HG03095 (cell line): ENCODE data around the gene TAGLN.

ENCODE experiments used
- ATAC-seq: cut with Tn5 transposase; IDR thresholded peaks from one replicate; pipeline ENCODE4 v1.9.1; 2021; ENCODE audit warnings: moderate library complexity; ENCODE audit not compliant: unreplicated experiment

Gene TAGLN

GRCh38 chr11:117199053-117199915 is at the start of gene TAGLN:
TAGLN (plus strand) TSS chr11:117199370; CDS start chr11:117203014, 3,644 bp downstream.
- ATAC-seq, result no peak

DNA sequence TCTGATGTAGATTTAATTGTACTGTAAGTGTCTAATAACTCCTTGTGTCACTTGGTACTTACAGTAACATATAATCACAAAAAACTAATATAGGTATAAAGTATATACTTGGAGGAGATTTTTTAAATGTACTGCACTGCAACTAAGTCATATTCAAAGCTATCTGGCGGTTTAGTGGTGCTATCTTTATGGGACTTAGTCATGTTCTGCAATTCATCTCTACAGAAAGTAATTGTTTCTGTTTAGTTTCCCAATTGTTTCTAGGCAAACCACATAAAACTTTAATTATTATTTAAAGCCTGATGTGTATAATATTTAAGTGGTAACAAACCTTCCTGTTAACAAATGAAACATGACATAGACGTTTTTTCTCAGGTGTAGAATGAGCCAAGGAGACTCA is 47.1 kb upstream of the TAGLN start:
- no peak for ATAC-seq

- ATAC-seq, result no peak
Measured at GRCh38 chr11:117154468-117154867, 44.7 kb upstream of the TAGLN start.

DNA sequence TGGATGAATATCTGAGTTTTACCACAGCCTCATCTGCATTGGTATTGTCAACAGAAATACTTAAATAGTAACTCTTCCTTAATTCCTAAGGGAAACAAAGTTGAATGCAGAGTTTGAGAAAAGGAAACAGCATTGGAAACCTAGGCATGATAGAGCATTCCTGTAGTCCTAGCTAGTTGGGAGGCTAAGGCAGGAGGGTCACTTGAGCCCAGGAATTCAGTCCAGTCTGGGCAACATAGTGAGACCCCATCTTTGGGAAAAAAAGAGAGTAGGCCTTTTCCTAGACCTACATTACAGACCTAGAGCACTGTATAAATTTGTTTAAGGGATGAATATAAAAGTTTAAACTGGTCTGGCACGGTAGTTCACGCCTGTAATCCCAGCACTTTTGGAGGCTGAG is 41.7 kb upstream of the TAGLN start:
- ATAC-seq, result no peak

DNA sequence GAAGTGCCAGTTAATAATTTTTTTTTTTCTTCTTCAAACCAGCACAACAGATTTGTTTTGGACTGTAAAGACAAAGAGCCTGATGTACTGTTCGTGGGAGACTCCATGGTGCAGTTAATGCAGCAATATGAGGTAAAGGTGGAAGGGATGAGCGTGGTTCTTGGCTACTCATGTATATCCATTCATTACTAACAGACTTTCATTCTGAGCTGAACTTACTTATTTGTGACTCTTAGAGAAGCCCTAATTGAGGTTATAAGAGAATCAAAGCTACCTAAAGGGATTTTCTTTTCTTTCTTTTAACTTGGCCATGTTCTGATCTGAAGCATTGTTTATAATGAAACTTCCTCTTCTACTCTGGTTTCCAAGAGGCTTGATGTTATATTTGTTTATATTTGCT is 39.3 kb upstream of the TAGLN start:
- no peak for ATAC-seq

GRCh38 chr11:117160826-117161225 is 38.3 kb upstream of the TAGLN start:
- ATAC-seq, result no peak

GRCh38 chr11:117166491-117166890 is 32.7 kb upstream of the TAGLN start:
- no peak for ATAC-seq

DNA sequence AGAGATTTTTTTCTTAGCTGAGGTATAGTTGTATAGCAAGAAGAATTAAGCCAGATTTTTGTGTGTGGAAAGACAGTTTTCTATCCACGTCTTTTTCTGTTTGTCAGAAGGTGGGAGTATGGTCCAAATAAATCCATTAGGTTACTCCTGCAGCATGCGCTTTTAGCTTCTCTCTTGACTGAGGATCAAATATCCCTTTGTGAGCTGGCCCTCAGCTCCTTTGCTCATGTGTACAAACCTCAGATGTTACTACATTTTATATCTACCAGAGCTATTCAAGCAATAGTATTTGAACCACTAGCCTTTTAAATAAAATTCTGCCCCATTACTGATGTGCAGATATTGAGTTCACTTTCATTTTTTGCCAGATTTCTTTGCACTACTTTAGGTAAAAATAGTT is 29.4 kb upstream of the TAGLN start:
- ATAC-seq, result no peak

DNA sequence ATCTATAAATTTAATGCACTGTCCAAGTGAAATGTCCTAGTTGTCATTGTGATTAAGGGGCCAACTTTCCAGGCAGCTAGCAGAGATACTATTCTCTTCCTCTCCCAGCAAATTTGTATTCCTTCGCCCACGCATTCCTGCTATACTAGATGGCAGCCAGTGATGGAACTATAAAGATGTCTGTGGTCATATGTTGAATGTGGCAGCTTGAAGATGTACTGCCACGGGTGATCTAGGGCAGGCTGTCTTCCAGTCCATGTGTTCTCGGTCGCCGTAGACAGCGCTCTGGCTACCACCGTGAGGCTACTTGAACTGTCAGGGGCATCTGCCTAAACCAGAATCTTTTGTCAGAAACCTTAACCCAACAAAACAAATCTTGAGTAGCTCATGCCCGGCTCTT is 29.0 kb upstream of the TAGLN start:
- no peak for ATAC-seq

DNA sequence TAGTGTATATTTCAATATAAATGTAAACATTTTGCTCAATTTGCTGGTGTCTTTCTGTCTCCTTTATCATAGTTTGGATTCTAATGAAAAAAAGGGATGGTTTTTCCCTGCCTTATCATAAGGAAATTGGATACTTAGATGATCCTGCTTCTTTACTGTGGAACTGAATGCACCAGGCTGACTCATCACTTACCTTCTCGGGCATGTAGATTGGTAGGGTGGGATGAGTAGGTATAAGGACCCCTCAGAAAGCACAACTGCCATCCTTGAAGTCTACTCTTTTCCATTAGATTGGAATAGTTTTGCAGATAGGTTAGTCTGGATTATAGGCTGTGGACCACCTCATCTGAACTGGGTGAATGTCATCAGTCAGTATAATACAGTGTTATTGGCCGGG is 28.2 kb upstream of the TAGLN start:
- no peak for ATAC-seq

GRCh38 chr11:117171404-117172061 is 27.6 kb upstream of the TAGLN start:
- no peak for ATAC-seq

GRCh38 chr11:117172724-117173421 is 26.3 kb upstream of the TAGLN start:
- no peak for ATAC-seq

DNA sequence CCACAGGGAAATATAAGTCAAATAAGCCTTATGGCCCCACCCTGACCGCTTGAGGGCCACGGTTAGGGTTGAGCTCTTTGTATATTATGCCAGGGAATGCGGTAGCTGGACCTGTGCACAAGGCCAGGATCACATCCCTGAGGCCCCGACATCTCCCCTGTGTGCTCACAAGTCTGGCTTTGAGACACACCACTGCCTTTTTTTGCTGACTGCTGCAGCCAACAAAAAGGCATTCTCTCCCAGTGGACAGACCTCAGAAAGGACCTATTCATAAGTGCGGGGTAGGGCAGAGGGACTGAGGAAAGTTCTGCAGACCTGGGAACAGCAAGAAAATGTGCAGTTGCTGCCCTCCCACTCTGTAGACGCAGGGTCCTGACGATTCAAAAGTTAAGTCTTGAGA is 24.1 kb upstream of the TAGLN start:
- no peak for ATAC-seq

- ATAC-seq, result no peak
Measured at GRCh38 chr11:117175781-117176180, 23.4 kb upstream of the TAGLN start.

- ATAC-seq, result no peak
Measured at GRCh38 chr11:117176186-117176585, 23.0 kb upstream of the TAGLN start.

DNA sequence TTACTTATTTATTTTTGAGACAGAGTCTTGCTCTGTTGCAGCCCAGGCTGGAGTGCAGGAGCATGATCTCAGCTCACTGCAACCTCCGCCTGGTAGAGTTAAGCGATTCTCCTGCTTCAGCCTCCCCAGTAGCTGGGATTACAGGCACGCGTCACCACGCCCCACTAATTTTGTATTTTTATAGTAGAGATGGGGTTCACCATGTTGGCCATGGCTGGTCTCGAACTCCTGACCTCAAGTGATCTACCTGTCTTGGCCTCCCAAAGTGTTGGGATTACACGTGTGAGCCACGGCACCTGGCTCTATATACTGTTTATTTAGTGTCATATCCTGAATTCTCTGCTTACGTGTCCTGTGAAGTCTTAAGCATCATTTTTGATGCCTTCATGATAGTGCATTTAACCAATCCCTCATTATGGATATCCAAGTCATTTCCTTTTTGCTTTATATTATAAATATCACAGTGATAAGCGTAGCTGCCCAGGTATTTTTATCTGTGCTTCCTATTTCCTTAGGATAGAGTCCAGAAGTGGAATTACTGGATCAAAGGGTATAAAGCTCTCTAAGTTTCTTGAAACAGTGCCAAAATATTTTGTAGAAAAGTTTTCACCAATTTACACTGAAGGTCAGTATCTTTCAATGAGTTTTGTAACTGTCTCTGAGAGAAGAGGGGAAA is 21.5 kb upstream of the TAGLN start:
- ATAC-seq, result no peak

DNA sequence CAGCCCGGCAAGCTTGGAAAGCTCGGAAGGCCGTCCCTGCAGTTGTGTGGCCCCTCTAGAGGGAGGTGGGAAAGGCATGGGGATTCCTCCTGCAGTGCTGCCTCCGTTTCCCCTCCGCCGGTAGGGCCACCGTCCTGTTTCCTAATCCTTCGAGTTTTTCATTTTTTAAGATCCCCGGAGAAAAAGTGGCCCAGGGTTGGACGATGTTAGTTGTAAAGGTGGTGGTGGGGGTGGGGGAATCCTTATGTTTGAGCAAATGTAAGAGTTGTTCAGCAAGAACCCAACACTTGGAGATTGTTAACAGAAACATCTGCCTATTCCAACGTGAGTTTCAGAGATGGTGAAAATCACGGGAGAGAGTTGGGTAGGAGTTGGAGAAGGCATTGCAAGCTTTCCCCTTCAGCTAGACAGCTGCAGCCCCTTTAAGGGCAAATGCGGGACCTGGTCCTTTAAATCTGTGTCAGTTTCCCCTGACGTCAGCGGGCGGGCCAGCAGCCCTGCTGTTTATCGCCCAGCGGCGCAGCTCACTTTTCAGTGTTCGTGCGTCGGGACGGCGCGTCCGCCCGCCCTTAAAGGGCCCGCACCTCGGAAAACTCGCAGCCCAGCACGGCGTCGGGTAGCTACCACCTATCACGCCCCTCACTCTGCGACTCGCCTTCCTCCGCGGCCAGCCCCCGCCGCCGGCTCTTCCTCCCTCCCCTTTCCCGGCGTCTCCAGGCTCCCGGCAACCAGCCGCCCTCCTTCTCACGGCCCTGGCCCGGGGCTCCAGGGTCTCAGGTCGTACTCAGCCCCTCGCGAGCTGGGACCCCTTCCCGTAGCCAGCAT is 20.7 kb upstream of the TAGLN start, which contains the start of gene SIDT2:
Gene SIDT2, plus strand, starts transcription at position 534 of the 825 bp plus-strand sequence. CDS start 521 bp downstream, outside the sequence.
- ATAC-seq, result peak; percentile 85

DNA sequence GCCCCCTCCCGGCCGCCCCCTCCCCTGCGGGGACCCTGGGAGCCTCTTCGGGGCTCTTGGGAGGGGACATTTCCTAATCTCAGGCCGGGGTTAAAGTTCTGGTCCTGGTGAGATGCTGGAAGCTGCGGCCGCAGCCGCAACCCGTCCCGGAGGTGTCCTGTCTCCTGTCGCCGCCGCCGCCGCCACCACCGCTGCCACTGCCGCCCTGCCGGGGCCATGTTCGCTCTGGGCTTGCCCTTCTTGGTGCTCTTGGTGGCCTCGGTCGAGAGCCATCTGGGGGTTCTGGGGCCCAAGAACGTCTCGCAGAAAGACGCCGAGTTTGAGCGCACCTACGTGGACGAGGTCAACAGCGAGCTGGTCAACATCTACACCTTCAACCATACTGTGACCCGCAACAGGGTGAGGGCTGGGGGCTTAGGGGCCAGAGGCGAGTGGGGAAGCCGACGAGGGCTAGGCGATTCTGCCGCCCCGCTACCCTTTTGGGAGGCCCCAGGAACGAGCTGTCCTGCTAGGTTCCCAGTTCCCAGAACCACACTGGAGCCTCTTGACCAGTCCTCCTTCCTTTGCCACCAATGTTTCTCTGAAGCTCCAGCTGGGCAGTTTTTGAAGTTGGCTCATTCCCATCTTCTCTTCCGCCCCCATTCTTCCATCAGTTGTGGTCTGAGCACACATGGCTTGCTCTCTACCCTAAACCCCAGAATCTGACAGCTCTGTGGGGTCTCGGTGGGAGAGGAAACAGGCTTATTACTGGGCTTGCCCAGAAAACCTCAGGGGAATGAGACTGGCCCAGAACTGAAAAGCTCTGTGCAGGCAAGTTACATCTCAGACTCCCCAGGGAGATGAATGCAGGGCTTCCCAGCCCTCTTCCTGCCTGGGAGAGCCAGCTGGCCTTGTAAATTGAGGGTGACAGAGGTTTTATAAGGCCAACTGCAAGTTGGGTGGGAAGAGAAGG is 19.8 kb upstream of the TAGLN start:
- peak; percentile 25 for ATAC-seq

DNA sequence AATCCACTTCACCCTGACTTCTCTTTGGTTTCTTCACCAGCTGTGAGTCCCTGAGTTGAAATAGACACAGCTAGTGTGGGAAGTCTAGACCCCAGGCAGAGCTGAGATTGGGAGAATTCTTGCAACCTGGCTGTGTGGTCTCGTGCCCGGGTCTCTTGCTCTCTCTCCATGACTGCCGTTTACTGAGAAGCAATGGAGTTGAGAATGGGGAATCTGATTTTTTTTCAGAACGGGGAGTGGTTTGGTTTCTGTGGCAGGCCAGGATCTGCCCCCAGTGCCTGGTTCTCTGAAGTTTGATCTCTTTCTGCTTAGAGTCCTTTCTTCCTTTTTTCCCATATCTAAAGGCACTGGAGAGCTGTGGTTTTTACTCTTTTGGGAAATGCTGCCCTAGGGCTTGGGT is 19.1 kb upstream of the TAGLN start:
- no peak for ATAC-seq
